H9 (cell line): Measurements from ENCODE around the gene SLC22A3. TPM values are rescaled to one million over a fixed set of nuclear protein-coding genes. Genes with fewer than 3 reads are reported as not detected.

Source experiments
- DNase-seq: peaks from one replicate; pipeline ENCODE4 v3.0.0-alpha.2; 2017
- H2AFZ ChIP-seq: one replicate; pipeline ENCODE4 v1.6.1; 2013; ENCODE audit warnings: mild to moderate bottlenecking, low read length, control low read depth, moderate library complexity
- H2AK5ac ChIP-seq: 2 replicates; pipeline ENCODE4 v1.6.1; 2013; ENCODE audit warnings: low read length, control low read depth, mixed read lengths; ENCODE audit not compliant: insufficient read length
- H2BK120ac ChIP-seq: one replicate; pipeline ENCODE4 v1.6.1; 2013; ENCODE audit warnings: low read depth, mild to moderate bottlenecking, low read length, control low read depth, inconsistent platforms; ENCODE audit not compliant: poor library complexity, severe bottlenecking
- H2BK12ac ChIP-seq: 2 replicates; pipeline ENCODE4 v1.6.1; 2013; ENCODE audit warnings: low read length, control low read depth, mixed read lengths, low read depth; ENCODE audit not compliant: insufficient read length
- H2BK15ac ChIP-seq: 2 replicates; pipeline ENCODE4 v1.6.1; 2013; ENCODE audit warnings: low read depth, low read length, control low read depth
- H2BK20ac ChIP-seq: one replicate; pipeline ENCODE4 v1.6.1; 2013; ENCODE audit warnings: low read depth, mild to moderate bottlenecking, low read length, control low read depth, inconsistent platforms; ENCODE audit not compliant: poor library complexity, severe bottlenecking
- H2BK5ac ChIP-seq: 2 replicates; pipeline ENCODE4 v1.6.1; 2013; ENCODE audit warnings: low read length, control low read depth, mixed read lengths; ENCODE audit not compliant: insufficient read length
- H3K14ac ChIP-seq: 2 replicates; pipeline ENCODE4 v1.6.1; 2013; ENCODE audit warnings: low read length, control low read depth; ENCODE audit not compliant: insufficient read depth
- H3K18ac ChIP-seq: 2 replicates; pipeline ENCODE4 v1.6.1; 2013; ENCODE audit warnings: low read depth, mild to moderate bottlenecking, mixed read lengths, low read length, control low read depth; ENCODE audit not compliant: insufficient read length
- H3K23ac ChIP-seq: 2 replicates; pipeline ENCODE4 v1.6.1; 2013; ENCODE audit warnings: low read length, control low read depth, mixed read lengths, low read depth; ENCODE audit not compliant: insufficient read length
- H3K23me2 ChIP-seq: 2 replicates; pipeline ENCODE4 v1.6.1; 2013; ENCODE audit warnings: low read depth, mild to moderate bottlenecking, mixed read lengths, low read length, control low read depth; ENCODE audit not compliant: insufficient read length, poor library complexity, severe bottlenecking
- H3K27ac ChIP-seq: 2 replicates; pipeline ENCODE4 v1.5.1; 2013; ENCODE audit warnings: low read length, control low read depth, mixed read lengths, low read depth; ENCODE audit not compliant: insufficient read length
- H3K27me3 ChIP-seq: 2 replicates; pipeline ENCODE4 v1.6.1; 2013; ENCODE audit warnings: low read length, control low read depth, inconsistent platforms; ENCODE audit not compliant: insufficient read depth
- H3K4ac ChIP-seq: 2 replicates; pipeline ENCODE4 v1.6.1; 2013; ENCODE audit warnings: low read depth, mild to moderate bottlenecking, control low read depth, inconsistent platforms, low read length, moderate library complexity
- H3K4me1 ChIP-seq: 2 replicates; pipeline ENCODE4 v1.6.1; 2013; ENCODE audit warnings: low read length, control low read depth, inconsistent platforms; ENCODE audit not compliant: insufficient read depth
- H3K4me2 ChIP-seq: 2 replicates; pipeline ENCODE4 v1.6.1; 2013; ENCODE audit warnings: low read length, control low read depth, mixed read lengths; ENCODE audit not compliant: insufficient read length, insufficient read depth
- H3K56ac ChIP-seq: 2 replicates; pipeline ENCODE4 v1.6.1; 2013; ENCODE audit warnings: low read depth, mild to moderate bottlenecking, mixed read lengths, low read length, control low read depth; ENCODE audit not compliant: insufficient read length
- H3K79me1 ChIP-seq: 2 replicates; pipeline ENCODE4 v1.6.1; 2013; ENCODE audit warnings: low read depth, mild to moderate bottlenecking, moderate library complexity, low read length, control low read depth, inconsistent platforms; ENCODE audit not compliant: insufficient read depth, poor library complexity, severe bottlenecking
- H3K79me2 ChIP-seq: 2 replicates; pipeline ENCODE4 v1.6.1; 2013; ENCODE audit warnings: low read length, control low read depth, inconsistent platforms; ENCODE audit not compliant: insufficient read depth
- H3K9ac ChIP-seq: 2 replicates; pipeline ENCODE4 v1.6.1; 2013; ENCODE audit warnings: low read length, control low read depth, mixed read lengths; ENCODE audit not compliant: insufficient read length; ENCODE audit errors: extremely low read depth
- H3K9me3 ChIP-seq: one replicate; pipeline ENCODE4 v1.6.1; 2013; ENCODE audit warnings: low read depth, low read length, inconsistent platforms; ENCODE audit not compliant: control insufficient read depth
- H3T11ph ChIP-seq: one replicate; pipeline ENCODE4 v1.6.1; 2013; ENCODE audit warnings: mild to moderate bottlenecking, low read length, control low read depth, inconsistent platforms
- H4K20me1 ChIP-seq: one replicate; pipeline ENCODE4 v1.6.1; 2013; ENCODE audit not compliant: control insufficient read depth, insufficient read length, insufficient read depth
- H4K5ac ChIP-seq: 2 replicates; pipeline ENCODE4 v1.6.1; 2013; ENCODE audit warnings: low read depth, mild to moderate bottlenecking, mixed read lengths, low read length, control low read depth; ENCODE audit not compliant: insufficient read length
- H4K8ac ChIP-seq: replicated peaks from 2 replicates; pipeline ENCODE4 v1.6.1; 2013; ENCODE audit warnings: low read length, control low read depth, mixed read lengths, low read depth; ENCODE audit not compliant: insufficient read length
- H4K91ac ChIP-seq: 2 replicates; pipeline ENCODE4 v1.6.1; 2013; ENCODE audit warnings: low read depth, mild to moderate bottlenecking, moderate library complexity, mixed read lengths, low read length, control low read depth; ENCODE audit not compliant: insufficient read length
- H3K27ac Mint-ChIP-seq, 3 experiments: 2 replicates in 2 of 3; 3 replicates in 1 of 3; pipeline ENCODE4 v1.8.0; 2020 to 2021; ENCODE audit warnings: mixed read lengths in 3 of 3, mild to moderate bottlenecking in 1 of 3, moderate library complexity in 1 of 3
- H3K27me3 Mint-ChIP-seq: 2 replicates; pipeline ENCODE4 v1.8.0; 2021; ENCODE audit warnings: low read depth, mild to moderate bottlenecking, moderate library complexity, mixed read lengths
- H3K36me3 Mint-ChIP-seq, 3 experiments: 2 replicates in 2 of 3; 3 replicates in 1 of 3; pipeline ENCODE4 v1.8.0; 2020 to 2021; ENCODE audit warnings: low read depth in 3 of 3, mixed read lengths in 3 of 3; ENCODE audit not compliant: insufficient read depth in 1 of 3
- H3K4me1 Mint-ChIP-seq, 2 experiments: 2 replicates each; pipeline ENCODE4 v1.8.0; 2020; ENCODE audit warnings: mixed read lengths in 2 of 2
- H3K4me3 Mint-ChIP-seq, 2 experiments: 2 replicates in 1 of 2; 3 replicates in 1 of 2; pipeline ENCODE4 v1.8.0; 2020 to 2021; ENCODE audit warnings: mild to moderate bottlenecking in 2 of 2, mixed read lengths in 2 of 2, moderate library complexity in 1 of 2
- H3K9me3 Mint-ChIP-seq, 2 experiments: 2 replicates in 1 of 2; 3 replicates in 1 of 2; pipeline ENCODE4 v1.8.0; 2020; ENCODE audit warnings: mild to moderate bottlenecking in 2 of 2, mixed read lengths in 2 of 2, moderate library complexity in 1 of 2
- WGBS: extraction: QIAGEN DNeasy Blood & Tissue Kit; methylation state at CpG from one replicate; pipeline ENCODE4 v1.1.7; 2013; ENCODE audit warnings: missing lambda C conversion rate, low lambda C conversion rate, mixed read lengths; ENCODE audit not compliant: insufficient read length; ENCODE audit errors: extremely low coverage; 5-methylcytosine and 5-hydroxymethylcytosine counted together
- total RNA-seq: library from RNA; stranded (reverse); gene quantifications from 2 replicates; pipeline ENCODE4 v1.2.1, GENCODE V29; 2021
- TF ChIP-seq, protein P1 (sequence below): fragments of 200-600 bp; sonication (generic); conservative IDR thresholded peaks from 3 replicates; pipeline ENCODE4 v1.8.0; 2021; ENCODE audit warnings: antibody characterized with exemption, mild to moderate bottlenecking

Gene SLC22A3
- total RNA-seq, 1 experiment from 2014 or later = 2.7 TPM

DNA sequence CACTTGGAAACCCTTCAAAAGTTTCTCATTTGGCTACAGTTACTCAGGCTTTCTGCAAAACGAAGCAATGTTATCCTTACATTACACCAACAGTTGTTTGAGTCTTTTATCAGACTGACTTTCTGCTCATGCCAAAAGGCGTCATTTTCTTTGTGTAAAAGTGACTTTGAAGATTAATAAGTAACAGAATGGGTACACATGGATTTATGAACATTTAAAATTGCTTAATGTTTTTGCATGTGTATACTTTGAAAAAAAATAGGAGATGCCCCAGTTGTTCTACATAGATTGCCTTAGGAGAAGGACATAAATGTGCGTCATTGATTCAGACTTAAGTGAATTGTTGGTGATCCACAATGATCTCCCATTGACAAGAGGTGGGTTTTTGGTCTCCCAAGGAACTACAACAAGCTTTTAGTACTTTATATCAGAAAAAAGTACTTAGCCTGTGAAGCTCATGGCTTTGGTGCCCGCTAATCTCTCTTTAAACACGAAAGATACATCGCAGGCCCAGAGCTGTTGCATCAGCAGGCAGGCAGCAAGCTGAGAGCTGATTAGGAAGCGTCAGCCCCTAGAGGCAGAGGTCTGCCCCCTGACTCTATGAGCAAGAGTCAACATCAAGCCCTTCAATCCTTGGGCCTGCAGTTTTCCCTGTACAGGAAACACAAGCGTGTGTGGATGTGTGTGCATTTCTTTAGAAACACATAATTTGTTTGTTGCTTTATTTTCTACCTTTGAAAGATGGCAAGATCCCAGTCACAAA lies 45.9 kb downstream of the SLC22A3 start:
- H2AFZ ChIP-seq = no peak overlapping the region
- no peak overlapping the region for H2BK12ac ChIP-seq
- H3K4me1 Mint-ChIP-seq = peaks cover 11 to 13% of the 10 kb centered on the region in 2 experiments
- no peak overlapping the region for H2AK5ac ChIP-seq
- TF ChIP-seq, protein P1, sequence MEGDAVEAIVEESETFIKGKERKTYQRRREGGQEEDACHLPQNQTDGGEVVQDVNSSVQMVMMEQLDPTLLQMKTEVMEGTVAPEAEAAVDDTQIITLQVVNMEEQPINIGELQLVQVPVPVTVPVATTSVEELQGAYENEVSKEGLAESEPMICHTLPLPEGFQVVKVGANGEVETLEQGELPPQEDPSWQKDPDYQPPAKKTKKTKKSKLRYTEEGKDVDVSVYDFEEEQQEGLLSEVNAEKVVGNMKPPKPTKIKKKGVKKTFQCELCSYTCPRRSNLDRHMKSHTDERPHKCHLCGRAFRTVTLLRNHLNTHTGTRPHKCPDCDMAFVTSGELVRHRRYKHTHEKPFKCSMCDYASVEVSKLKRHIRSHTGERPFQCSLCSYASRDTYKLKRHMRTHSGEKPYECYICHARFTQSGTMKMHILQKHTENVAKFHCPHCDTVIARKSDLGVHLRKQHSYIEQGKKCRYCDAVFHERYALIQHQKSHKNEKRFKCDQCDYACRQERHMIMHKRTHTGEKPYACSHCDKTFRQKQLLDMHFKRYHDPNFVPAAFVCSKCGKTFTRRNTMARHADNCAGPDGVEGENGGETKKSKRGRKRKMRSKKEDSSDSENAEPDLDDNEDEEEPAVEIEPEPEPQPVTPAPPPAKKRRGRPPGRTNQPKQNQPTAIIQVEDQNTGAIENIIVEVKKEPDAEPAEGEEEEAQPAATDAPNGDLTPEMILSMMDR = no peak; the same call in 2 of the 3 replicates
- H3T11ph ChIP-seq = no peak overlapping the region
- no peak overlapping the region for H2BK5ac ChIP-seq
- no peak overlapping the region for H3K27ac ChIP-seq
- peak; percentile 44 for DNase-seq
- H3K27ac Mint-ChIP-seq = peak overlapping the region; percentile 76 to 91 (median 90)
- H3K4me2 ChIP-seq = no peak overlapping the region
- no peaks in the 10 kb centered on the region for H3K27me3 ChIP-seq
- no peaks in the 10 kb centered on the region for H3K27me3 Mint-ChIP-seq
- H3K18ac ChIP-seq = no peak overlapping the region
- no peak overlapping the region for H3K9ac ChIP-seq
- no peak overlapping the region for H3K23ac ChIP-seq
- H3K36me3 Mint-ChIP-seq = peaks cover 0 to 8% (median 2%) of the 10 kb centered on the region in 3 experiments; a peak in 4 of 7 replicates
- H4K8ac ChIP-seq = no peak overlapping the region
- H3K4me1 ChIP-seq = no peaks in the 10 kb centered on the region
- H2BK15ac ChIP-seq = no peak overlapping the region
- H2BK20ac ChIP-seq = no peak overlapping the region
- H4K5ac ChIP-seq = no peak overlapping the region
- H2BK120ac ChIP-seq = no peak overlapping the region
- WGBS = no CpG with 5 or more reads among the region's 8 CpGs
- no peaks in the 10 kb centered on the region for H4K20me1 ChIP-seq
- no peak overlapping the region for H4K91ac ChIP-seq
- no peak overlapping the region for H3K56ac ChIP-seq
- H3K14ac ChIP-seq = no peak overlapping the region
- H3K9me3 Mint-ChIP-seq = peaks cover 0 to 4% of the 10 kb centered on the region in 2 experiments; a peak in 2 of 5 replicates
- H3K4ac ChIP-seq = no peak overlapping the region
- no peaks in the 10 kb centered on the region for H3K79me1 ChIP-seq
- H3K9me3 ChIP-seq = no peaks in the 10 kb centered on the region
- H3K4me3 Mint-ChIP-seq = no peak overlapping the region
- no peaks in the 10 kb centered on the region for H3K23me2 ChIP-seq
- no peaks in the 10 kb centered on the region for H3K79me2 ChIP-seq
